Gastroesophageal sphincter (tissue), 4 donors: ENCODE measurements around the gene ARHGAP6. TPM values are rescaled to one million over a fixed set of nuclear protein-coding genes. Genes with fewer than 3 reads are reported as not detected.

Experiments used
- ATAC-seq: fragments of 150-250 bp; one replicate; pipeline ENCODE4 v1.9.1; 2016; ENCODE audit warnings: mild to moderate bottlenecking, moderate library complexity
- H3K27ac ChIP-seq, 4 donors: fragments of 200-600 bp; sonication (generic) in 3 of 4; 1 replicate in 3 of 4; 2 replicates in 1 of 4; pipeline ENCODE4 v1.5.1; 2016 to 2019
- H3K27me3 ChIP-seq: fragments of 200-600 bp; sonication (generic); one replicate; pipeline ENCODE4 v1.5.1; 2019
- H3K36me3 ChIP-seq, 2 donors: fragments of 200-600 bp; sonication (generic); one replicate each; pipeline ENCODE4 v1.5.1; 2019; ENCODE audit warnings: control low read depth in 1 of 2
- H3K4me1 ChIP-seq, 3 donors: fragments of 200-600 bp; sonication (generic); 1 replicate in 2 of 3; 2 replicates in 1 of 3; pipeline ENCODE4 v1.5.1; 2016 to 2019; ENCODE audit warnings: control low read depth in 2 of 3
- H3K4me3 ChIP-seq, 2 donors: fragments of 200-600 bp; sonication (generic); one replicate each; pipeline ENCODE4 v1.5.1; 2019; ENCODE audit warnings: mild to moderate bottlenecking in 1 of 2, moderate library complexity in 1 of 2
- H3K9me3 ChIP-seq, 3 donors: fragments of 200-600 bp; sonication (generic); one replicate each; pipeline ENCODE4 v1.5.1; 2017 to 2019; ENCODE audit warnings: control low read depth in 2 of 3
- CTCF ChIP-seq, 4 experiments: fragments of 200-600 bp in 2 of 4; fragments of 450-650 bp in 2 of 4; sonication (generic) in 1 of 4; IDR thresholded peaks; one replicate each; pipeline ENCODE4 v1.5.1; 2017 to 2019; ENCODE audit warnings: antibody characterized with exemption in 4 of 4, mild to moderate bottlenecking in 2 of 4, moderate library complexity in 2 of 4
- EP300 ChIP-seq: sonication (generic); formaldehyde crosslinking; IDR thresholded peaks from one replicate; pipeline ENCODE4 v1.6.1; 2017; ENCODE audit warnings: antibody characterized with exemption, mild to moderate bottlenecking
- POLR2A ChIP-seq, 2 donors: fragments of 450-650 bp; IDR thresholded peaks; one replicate each; pipeline ENCODE4 v1.6.1; 2017; ENCODE audit warnings: antibody characterized with exemption in 2 of 2, mild to moderate bottlenecking in 2 of 2, moderate library complexity in 1 of 2
- POLR2AphosphoS5 ChIP-seq: sonication (generic); formaldehyde crosslinking; IDR thresholded peaks from one replicate; pipeline ENCODE4 v1.6.1; 2017; ENCODE audit warnings: antibody characterized with exemption
- whole genome bisulfite sequencing, 2 donors: methylation state at CpG; one replicate each; pipeline ENCODE4 v1.1.5; 2018; ENCODE audit warnings: low coverage in 1 of 2; 5-methylcytosine and 5-hydroxymethylcytosine counted together
- total RNA-seq, 4 donors: library from RNA; depleted of rRNA; stranded (reverse); fragments of >200 nt; gene quantifications; one replicate each; pipeline ENCODE4 v1.1.0, GENCODE V29; 2016

The ARHGAP6 gene
- total RNA-seq, 4 donors from 2014 or later: 25.2 to 35.1 (median 31.8) TPM

GRCh38 chrX:11553594-11553993 is 112.1 kb downstream of the ARHGAP6 start:
- peak; percentile 60 for ATAC-seq
- no peaks in the 10 kb centered on the region for H3K4me1 ChIP-seq
- no peak overlapping the region for H3K4me3 ChIP-seq
- no CpG with 5 or more reads among the region's 1 CpG for WGBS, 2 donors
- no peaks in the 10 kb centered on the region for H3K9me3 ChIP-seq
- H3K36me3 ChIP-seq: no peaks in the 10 kb centered on the region
- peak overlapping the region in 1 of 4 donors; percentile 38 for H3K27ac ChIP-seq
- H3K27me3 ChIP-seq: no peaks in the 10 kb centered on the region
- TF ChIP-seq EP300: no peak
- TF ChIP-seq POLR2AphosphoS5: no peak
- TF ChIP-seq CTCF (IDR thresholded peaks at IDR 0.05): no peak
- no peak for TF ChIP-seq POLR2A (IDR thresholded peaks at IDR 0.05)

- no peaks in the 10 kb centered on the region for H3K36me3 ChIP-seq
- H3K4me3 ChIP-seq: no peak overlapping the region
- no peak overlapping the region for H3K27ac ChIP-seq
- H3K27me3 ChIP-seq: no peaks in the 10 kb centered on the region
- no peaks in the 10 kb centered on the region for H3K9me3 ChIP-seq
- ATAC-seq: no peak
- H3K4me1 ChIP-seq: no peaks in the 10 kb centered on the region
- no peak for TF ChIP-seq POLR2AphosphoS5
- TF ChIP-seq EP300: no peak
- TF ChIP-seq POLR2A (IDR thresholded peaks at IDR 0.05): no peak
- no peak for TF ChIP-seq CTCF (IDR thresholded peaks at IDR 0.05)
- WGBS, 2 donors: 83 to 100% methylated on average over 1 of the region's 1 CpG
These were observed 114.6 kb downstream of the ARHGAP6 start for GRCh38 chrX:11551151-11551550.

GRCh38 chrX:11546917-11547316 is 118.8 kb downstream of the ARHGAP6 start:
- TF ChIP-seq EP300: no peak
- no peak for TF ChIP-seq POLR2A (IDR thresholded peaks at IDR 0.05)
- TF ChIP-seq POLR2AphosphoS5: no peak
- TF ChIP-seq CTCF (IDR thresholded peaks at IDR 0.05): no peak
- H3K9me3 ChIP-seq: no peaks in the 10 kb centered on the region
- H3K36me3 ChIP-seq: no peaks in the 10 kb centered on the region
- no peaks in the 10 kb centered on the region for H3K4me1 ChIP-seq
- no peak for ATAC-seq
- WGBS, 2 donors: 13 to 48% methylated on average over 2 of the region's 2 CpGs
- no peak overlapping the region for H3K27ac ChIP-seq
- H3K27me3 ChIP-seq: no peaks in the 10 kb centered on the region
- no peak overlapping the region for H3K4me3 ChIP-seq

- H3K27me3 ChIP-seq: no peaks in the 10 kb centered on the region
- TF ChIP-seq EP300: no peak
- TF ChIP-seq CTCF (IDR thresholded peaks at IDR 0.05): no peak
- no peak for TF ChIP-seq POLR2AphosphoS5
- TF ChIP-seq POLR2A (IDR thresholded peaks at IDR 0.05): no peak
- WGBS, 2 donors: 88% methylated on average over 1 of the region's 1 CpG; no CpG with 5 or more reads in 1 of the 2 donors
- H3K4me1 ChIP-seq: no peaks in the 10 kb centered on the region
- no peak overlapping the region for H3K27ac ChIP-seq
- no peak for ATAC-seq
- H3K4me3 ChIP-seq: no peak overlapping the region
- H3K36me3 ChIP-seq: no peaks in the 10 kb centered on the region
- H3K9me3 ChIP-seq: no peaks in the 10 kb centered on the region
These were observed 122.5 kb downstream of the ARHGAP6 start for GRCh38 chrX:11543249-11543648.

GRCh38 chrX:11541510-11541909 is 124.2 kb downstream of the ARHGAP6 start:
- no peaks in the 10 kb centered on the region for H3K9me3 ChIP-seq
- peak; percentile 55 for ATAC-seq
- TF ChIP-seq POLR2A (IDR thresholded peaks at IDR 0.05) (no peak), EP300 (no peak), POLR2AphosphoS5 (no peak), CTCF (IDR thresholded peaks at IDR 0.05) (no peak)

More at GRCh38 chrX:11541510-11541909, 124.2 kb downstream of the ARHGAP6 start:
- 71 to 83% methylated on average over 1 of the region's 1 CpG for WGBS, 2 donors
- H3K27ac ChIP-seq: no peak overlapping the region
- H3K4me3 ChIP-seq: no peak overlapping the region
- no peaks in the 10 kb centered on the region for H3K36me3 ChIP-seq
- no peaks in the 10 kb centered on the region for H3K4me1 ChIP-seq
- H3K27me3 ChIP-seq: no peaks in the 10 kb centered on the region
